HEK293T (cell line): Measurements from ENCODE around the gene VIT.

Source experiments
- CTCF ChIA-PET: fragments of 350-600 bp; formaldehyde crosslinking; extraction: SDS; loops from one replicate; lab custom pipeline; 2021; ENCODE audit warnings: antibody characterized with exemption, inconsistent platforms; lab: Yijun Ruan, JAX
- POLR2A ChIA-PET: fragments of 350-600 bp; formaldehyde crosslinking; extraction: SDS; loops from one replicate; lab custom pipeline; 2020; ENCODE audit warnings: antibody characterized with exemption, inconsistent platforms; lab: Yijun Ruan, JAX
- DNase-seq: peaks from one replicate; pipeline ENCODE4 v3.0.0; 2012; ENCODE audit warnings: mixed read lengths; ENCODE audit errors: extremely low spot score
- ARNT ChIP-seq: fragments of 450-650 bp; IDR thresholded peaks from 2 replicates; pipeline ENCODE4 v1.6.1; 2017; ENCODE audit warnings: mild to moderate bottlenecking
- BHLHE40 ChIP-seq: fragments of 450-650 bp; IDR thresholded peaks from 2 replicates; pipeline ENCODE4 v1.6.1; 2016; ENCODE audit warnings: mild to moderate bottlenecking, moderate library complexity, borderline replicate concordance
- CTBP1 ChIP-seq: fragments of 450-650 bp; IDR thresholded peaks from 2 replicates; pipeline ENCODE4 v1.6.1; 2016; ENCODE audit warnings: borderline replicate concordance
- ELF4 ChIP-seq: fragments of 450-650 bp; IDR thresholded peaks from 2 replicates; pipeline ENCODE4 v1.6.1; 2017; ENCODE audit warnings: antibody characterized with exemption
- FOXA1 ChIP-seq: fragments of 450-650 bp; IDR thresholded peaks from 2 replicates; pipeline ENCODE4 v1.6.1; 2016; ENCODE audit warnings: mild to moderate bottlenecking
- FOXK2 ChIP-seq: fragments of 450-650 bp; IDR thresholded peaks from 2 replicates; pipeline ENCODE4 v1.6.1; 2016; ENCODE audit warnings: mild to moderate bottlenecking
- FOXM1 ChIP-seq: fragments of 450-650 bp; IDR thresholded peaks from 2 replicates; pipeline ENCODE4 v1.6.1; 2017; ENCODE audit warnings: mild to moderate bottlenecking, borderline replicate concordance
- HDGF ChIP-seq: fragments of 450-650 bp; IDR thresholded peaks from 2 replicates; pipeline ENCODE4 v1.6.1; 2017; ENCODE audit warnings: antibody characterized with exemption, borderline replicate concordance
- L3MBTL2 ChIP-seq: fragments of 450-650 bp; conservative IDR thresholded peaks from 2 replicates; pipeline ENCODE4 v1.6.1; 2016; ENCODE audit warnings: mild to moderate bottlenecking
- LEF1 ChIP-seq: fragments of 450-650 bp; IDR thresholded peaks from 2 replicates; pipeline ENCODE4 v1.6.1; 2017; ENCODE audit warnings: mild to moderate bottlenecking, borderline replicate concordance
- NFRKB ChIP-seq: fragments of 450-650 bp; IDR thresholded peaks from 2 replicates; pipeline ENCODE4 v1.6.1; 2016; ENCODE audit warnings: mild to moderate bottlenecking, moderate library complexity
- SP1 ChIP-seq: fragments of 450-650 bp; IDR thresholded peaks from 2 replicates; pipeline ENCODE4 v1.6.1; 2017
- SUZ12 ChIP-seq: fragments of 450-650 bp; IDR thresholded peaks from 2 replicates; pipeline ENCODE4 v1.6.1; 2016; ENCODE audit warnings: mild to moderate bottlenecking
- TARDBP ChIP-seq: fragments of 450-650 bp; IDR thresholded peaks from 2 replicates; pipeline ENCODE4 v1.6.1; 2016
- ZNF384 ChIP-seq: fragments of 450-650 bp; IDR thresholded peaks from 2 replicates; pipeline ENCODE4 v1.6.1; 2016
- TF ChIP-seq, protein P1 (sequence below): fragments of 450-650 bp; IDR thresholded peaks from 2 replicates; pipeline ENCODE4 v1.6.1; 2016

Gene VIT, protein sequence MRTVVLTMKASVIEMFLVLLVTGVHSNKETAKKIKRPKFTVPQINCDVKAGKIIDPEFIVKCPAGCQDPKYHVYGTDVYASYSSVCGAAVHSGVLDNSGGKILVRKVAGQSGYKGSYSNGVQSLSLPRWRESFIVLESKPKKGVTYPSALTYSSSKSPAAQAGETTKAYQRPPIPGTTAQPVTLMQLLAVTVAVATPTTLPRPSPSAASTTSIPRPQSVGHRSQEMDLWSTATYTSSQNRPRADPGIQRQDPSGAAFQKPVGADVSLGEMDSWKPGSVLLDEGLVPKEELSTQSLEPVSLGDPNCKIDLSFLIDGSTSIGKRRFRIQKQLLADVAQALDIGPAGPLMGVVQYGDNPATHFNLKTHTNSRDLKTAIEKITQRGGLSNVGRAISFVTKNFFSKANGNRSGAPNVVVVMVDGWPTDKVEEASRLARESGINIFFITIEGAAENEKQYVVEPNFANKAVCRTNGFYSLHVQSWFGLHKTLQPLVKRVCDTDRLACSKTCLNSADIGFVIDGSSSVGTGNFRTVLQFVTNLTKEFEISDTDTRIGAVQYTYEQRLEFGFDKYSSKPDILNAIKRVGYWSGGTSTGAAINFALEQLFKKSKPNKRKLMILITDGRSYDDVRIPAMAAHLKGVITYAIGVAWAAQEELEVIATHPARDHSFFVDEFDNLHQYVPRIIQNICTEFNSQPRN

DNA sequence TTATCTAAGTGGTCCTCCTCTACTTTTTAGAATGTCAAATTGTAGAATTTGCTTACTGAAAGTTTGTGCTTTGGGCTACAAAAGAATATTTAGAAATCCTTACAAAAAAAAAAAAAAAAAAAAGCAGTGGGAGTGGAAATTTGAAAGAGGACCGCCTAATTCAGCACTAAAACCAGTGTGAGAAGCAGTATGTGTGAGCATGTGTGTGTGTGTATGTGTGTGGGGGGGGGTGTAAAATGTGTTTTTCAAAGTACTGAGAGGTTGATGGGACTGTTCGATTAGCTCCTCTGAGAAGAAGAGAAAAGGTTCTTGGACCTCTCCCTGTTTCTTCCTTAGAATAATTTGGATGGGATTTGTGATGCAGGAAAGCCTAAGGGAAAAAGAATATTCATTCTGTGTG lies at the start of gene VIT:
Gene VIT (plus strand): TSS at position 175 of the 400 bp plus-strand sequence. CDS start 19,664 bp downstream, outside the sequence.
- DNase-seq, result no peak
- ChIA-PET CTCF (no interaction called here), POLR2A (no interaction called here)
- TF ChIP-seq LEF1, result no peak
- TF ChIP-seq ELF4, result no peak
- no peak for TF ChIP-seq SP1
- no peak for TF ChIP-seq FOXA1
- TF ChIP-seq ARNT, result no peak

DNA sequence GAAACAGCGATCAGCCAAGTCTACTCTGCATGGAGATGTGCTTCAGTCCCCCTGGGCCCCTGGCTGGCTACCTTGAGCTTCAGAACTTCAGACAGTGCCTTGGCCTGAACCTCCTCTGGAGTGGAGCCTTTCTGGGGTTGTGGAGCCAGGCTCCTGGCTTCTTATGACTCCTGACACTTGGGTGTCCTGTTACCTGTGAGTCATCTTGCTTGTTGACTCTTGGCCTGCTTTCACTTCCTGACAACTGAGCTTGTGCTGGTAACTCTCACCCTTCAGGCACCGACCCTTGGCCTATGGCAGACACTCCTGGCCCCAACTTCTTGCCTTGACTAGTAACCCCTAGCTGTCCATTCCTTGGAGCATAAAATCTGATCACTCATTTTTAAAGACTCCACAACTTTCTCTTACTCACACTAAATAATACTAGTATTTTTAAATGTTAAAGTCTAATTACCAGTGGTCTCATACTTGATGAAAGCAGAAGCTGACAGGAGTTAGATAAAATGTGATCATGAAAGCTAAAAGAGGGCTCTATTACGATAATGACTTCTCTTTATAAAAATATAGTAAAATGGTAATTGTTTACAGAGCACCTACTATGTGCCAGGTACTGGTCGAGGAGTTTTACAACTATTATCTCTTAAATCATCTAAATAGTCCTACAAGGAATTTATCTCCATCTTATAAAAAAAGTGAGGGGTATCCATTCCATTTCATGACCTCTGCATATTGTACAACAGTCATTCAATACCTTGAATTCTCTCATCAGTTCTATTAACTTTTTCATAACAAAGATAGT lies 46.3 kb upstream of the VIT start:
- ChIA-PET CTCF (interaction anchor here (0.6 to 1.1 kb wide), 2 partner anchors 298 to 1807 kb away, joined by 3 to 4 read pairs; no protein-coding TSS in a partner anchor), POLR2A (interaction anchor here (0.7 kb wide), 1 partner anchor 52 kb away, joined by 3 read pairs; the partner anchor contains the start of gene FEZ2)
- TF ChIP-seq SUZ12, result no peak
- TF ChIP-seq FOXA1, result no peak
- TF ChIP-seq ELF4, result no peak
- no peak for TF ChIP-seq TARDBP
- no peak for TF ChIP-seq BHLHE40
- no peak for TF ChIP-seq LEF1
- no peak for TF ChIP-seq ARNT
- no peak for TF ChIP-seq HDGF
- TF ChIP-seq CTBP1, result no peak
- TF ChIP-seq NFRKB, result no peak
- no peak for TF ChIP-seq FOXK2
- TF ChIP-seq, protein P1, sequence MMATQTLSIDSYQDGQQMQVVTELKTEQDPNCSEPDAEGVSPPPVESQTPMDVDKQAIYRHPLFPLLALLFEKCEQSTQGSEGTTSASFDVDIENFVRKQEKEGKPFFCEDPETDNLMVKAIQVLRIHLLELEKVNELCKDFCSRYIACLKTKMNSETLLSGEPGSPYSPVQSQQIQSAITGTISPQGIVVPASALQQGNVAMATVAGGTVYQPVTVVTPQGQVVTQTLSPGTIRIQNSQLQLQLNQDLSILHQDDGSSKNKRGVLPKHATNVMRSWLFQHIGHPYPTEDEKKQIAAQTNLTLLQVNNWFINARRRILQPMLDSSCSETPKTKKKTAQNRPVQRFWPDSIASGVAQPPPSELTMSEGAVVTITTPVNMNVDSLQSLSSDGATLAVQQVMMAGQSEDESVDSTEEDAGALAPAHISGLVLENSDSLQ, result no peak
- TF ChIP-seq L3MBTL2, result no peak
- TF ChIP-seq SP1, result no peak
- no peak for TF ChIP-seq FOXM1
- peak; percentile 10 for DNase-seq

DNA sequence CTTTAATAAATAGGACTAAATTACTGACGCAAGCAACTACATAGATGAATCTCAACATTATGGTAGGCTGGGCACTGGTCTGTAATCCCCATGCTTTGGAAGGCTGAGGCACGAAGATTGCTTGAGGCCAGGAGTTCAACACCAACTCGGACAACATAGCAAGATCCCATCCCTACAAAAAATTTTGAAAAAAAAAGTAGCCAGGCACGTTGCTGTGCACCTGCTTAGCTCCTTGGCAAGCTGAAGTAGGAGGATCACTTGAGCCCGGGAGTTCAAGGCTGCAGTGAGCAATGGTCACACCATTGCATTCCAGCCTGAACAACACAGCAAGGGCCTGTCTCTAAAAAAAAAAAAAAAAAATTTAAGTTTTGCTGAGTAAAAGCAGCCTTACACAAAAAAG lies 43.4 kb upstream of the VIT start:
- CTCF ChIA-PET, result no interaction called here
- TF ChIP-seq FOXA1 (no peak), NFRKB (no peak), SUZ12 (no peak), HDGF (no peak), FOXM1 (no peak), ELF4 (no peak), SP1 (no peak), ARNT (no peak), CTBP1 (no peak), ZNF384 (no peak), LEF1 (no peak), FOXK2 (no peak), TARDBP (no peak), BHLHE40 (no peak), L3MBTL2 (no peak)
- TF ChIP-seq, protein P1, result no peak
- no peak for DNase-seq
- POLR2A ChIA-PET, result no interaction called here

DNA sequence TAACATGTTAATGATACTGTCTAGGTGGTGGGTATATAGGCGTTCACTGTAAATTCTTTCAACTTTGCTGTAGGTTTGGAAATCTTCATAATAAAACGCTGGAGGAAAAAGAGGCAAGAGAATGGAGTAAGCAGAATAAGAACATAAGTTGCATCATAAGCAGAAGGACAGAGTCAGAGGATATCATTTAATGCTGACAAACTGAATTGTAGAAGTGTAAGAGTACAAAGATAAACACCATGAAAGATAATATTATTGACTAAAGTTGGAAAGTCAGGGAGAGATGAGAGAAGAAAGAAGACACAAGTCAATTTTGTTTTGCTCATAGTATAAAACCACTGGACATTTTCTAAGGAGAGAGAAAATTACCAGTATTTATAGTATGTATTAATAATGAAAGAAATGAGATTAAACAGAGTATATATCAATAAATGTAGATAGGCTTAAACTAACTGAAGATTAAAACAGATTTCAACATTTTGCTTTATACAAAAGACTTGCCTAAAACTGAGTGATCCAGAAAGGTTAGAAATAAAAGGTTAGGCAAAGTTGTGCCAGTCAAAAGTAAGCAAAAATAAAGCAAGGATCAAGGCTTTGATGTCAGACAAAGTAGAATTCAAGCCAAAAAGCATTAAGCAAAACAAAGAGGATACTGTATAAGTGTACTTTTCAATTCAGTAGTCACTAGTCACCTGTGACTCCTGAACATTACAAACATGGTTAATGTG lies 42.4 kb upstream of the VIT start:
- POLR2A ChIA-PET, result no interaction called here
- CTCF ChIA-PET, result no interaction called here
- TF ChIP-seq, protein P1, result no peak
- TF ChIP-seq ELF4 (no peak), FOXM1 (no peak), NFRKB (no peak), LEF1 (no peak), ZNF384 (no peak), CTBP1 (no peak), TARDBP (no peak), BHLHE40 (no peak)
- no peak for DNase-seq

DNA sequence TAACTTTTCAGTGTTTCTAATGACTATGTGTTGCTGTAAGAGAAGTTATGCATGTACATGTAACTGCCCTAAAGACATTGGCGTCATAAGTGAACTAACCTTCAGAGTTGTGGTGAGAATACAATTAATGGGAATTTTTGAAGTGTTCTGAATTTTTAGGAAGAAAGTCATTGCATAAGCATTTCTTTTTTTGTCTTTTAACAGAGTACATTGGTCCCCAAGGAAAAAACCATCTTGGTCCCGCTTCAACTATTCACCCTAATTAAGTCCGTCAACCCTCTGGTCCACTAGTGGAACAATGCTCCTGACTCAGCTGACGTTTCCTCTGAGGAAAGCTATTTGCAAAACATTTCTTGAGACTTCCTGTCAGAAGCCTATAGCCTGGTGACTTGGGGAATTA lies 41.1 kb upstream of the VIT start:
- ChIA-PET CTCF (no interaction called here), POLR2A (no interaction called here)
- TF ChIP-seq ELF4, result no peak
- TF ChIP-seq SP1, result no peak
- TF ChIP-seq, protein P1, result no peak
- no peak for TF ChIP-seq NFRKB
- no peak for TF ChIP-seq CTBP1
- no peak for TF ChIP-seq SUZ12
- no peak for TF ChIP-seq FOXM1
- TF ChIP-seq L3MBTL2, result no peak
- TF ChIP-seq FOXA1, result no peak
- TF ChIP-seq LEF1, result no peak
- no peak for TF ChIP-seq ARNT
- no peak for TF ChIP-seq ZNF384
- no peak for TF ChIP-seq TARDBP
- no peak for TF ChIP-seq BHLHE40
- no peak for TF ChIP-seq FOXK2
- TF ChIP-seq HDGF, result no peak
- DNase-seq, result no peak
